Measurements from ENCODE around the gene MAN1C1. TPM values are rescaled to one million over a fixed set of nuclear protein-coding genes. Genes with fewer than 3 reads are reported as not detected.
"Not testable (repeated sequence)": the region's sequence is repeated elsewhere in the genome, so short reads cannot be mapped to it uniquely, and the experiment has no call there.

The MAN1C1 gene
- total RNA-seq, 1 experiment from 2014 or later = 0.63 TPM

- DNase-seq (ENCODE audit: low read depth) = no peak
Measured at GRCh38 chr1:25634896-25635295, 18.3 kb downstream of the MAN1C1 start.

- not testable (repeated sequence) for DNase-seq (ENCODE audit: low read depth)
Measured at GRCh38 chr1:25636141-25636540, 19.6 kb downstream of the MAN1C1 start.

- DNase-seq (ENCODE audit: low read depth) = no peak
Measured at GRCh38 chr1:25640646-25641328, 24.2 kb downstream of the MAN1C1 start.

- no peak for DNase-seq (ENCODE audit: low read depth)
Measured at GRCh38 chr1:25641329-25641725, 24.7 kb downstream of the MAN1C1 start.

GRCh38 chr1:25641931-25642573, 25.5 kb downstream of the MAN1C1 start:
- no peak for DNase-seq (ENCODE audit: low read depth)

GRCh38 chr1:25642574-25643108, 26.1 kb downstream of the MAN1C1 start:
- DNase-seq (ENCODE audit: low read depth) = peak; percentile 60

GRCh38 chr1:25643929-25644328, 27.3 kb downstream of the MAN1C1 start:
- no peak for DNase-seq (ENCODE audit: low read depth)

- no peak for DNase-seq (ENCODE audit: low read depth)
Measured at GRCh38 chr1:25644962-25645361, 28.4 kb downstream of the MAN1C1 start.

GRCh38 chr1:25645637-25646400, 29.2 kb downstream of the MAN1C1 start:
- DNase-seq (ENCODE audit: low read depth) = no peak

- no peak for DNase-seq (ENCODE audit: low read depth)
Measured at GRCh38 chr1:25647106-25647505, 30.5 kb downstream of the MAN1C1 start.

GRCh38 chr1:25647863-25648262, 31.3 kb downstream of the MAN1C1 start:
- DNase-seq (ENCODE audit: low read depth) = no peak

GRCh38 chr1:25648681-25649440, 32.3 kb downstream of the MAN1C1 start:
- no peak for DNase-seq (ENCODE audit: low read depth)

- DNase-seq (ENCODE audit: low read depth) = no peak
Measured at GRCh38 chr1:25649505-25650288, 33.1 kb downstream of the MAN1C1 start.

GRCh38 chr1:25650289-25650576, 33.6 kb downstream of the MAN1C1 start:
- DNase-seq (ENCODE audit: low read depth) = no peak

GRCh38 chr1:25651036-25651640, 34.5 kb downstream of the MAN1C1 start:
- no peak for DNase-seq (ENCODE audit: low read depth)

GRCh38 chr1:25651824-25652741, 35.5 kb downstream of the MAN1C1 start:
- DNase-seq (ENCODE audit: low read depth) = no peak

GRCh38 chr1:25653558-25653957, 37.0 kb downstream of the MAN1C1 start:
- DNase-seq (ENCODE audit: low read depth) = no peak

GRCh38 chr1:25654109-25654660, 37.6 kb downstream of the MAN1C1 start:
- no peak for DNase-seq (ENCODE audit: low read depth)

- no peak for DNase-seq (ENCODE audit: low read depth)
Measured at GRCh38 chr1:25657121-25657882, 40.7 kb downstream of the MAN1C1 start.
